GM19397 (cell line): ENCODE results near the gene ASAP3.

Experiments
- ATAC-seq: cut with Tn5 transposase; IDR thresholded peaks from one replicate; pipeline ENCODE4 v1.9.1; 2021; ENCODE audit warnings: mild to moderate bottlenecking, moderate library complexity; ENCODE audit not compliant: unreplicated experiment

Gene ASAP3

GRCh38 chr1:23478896-23479665 lies 4.9 kb downstream of the ASAP3 start:
- no peak for ATAC-seq

GRCh38 chr1:23477359-23478144 lies 6.4 kb downstream of the ASAP3 start:
- ATAC-seq: no peak

GRCh38 chr1:23475641-23476040 lies 8.3 kb downstream of the ASAP3 start:
- no peak for ATAC-seq

GRCh38 chr1:23475134-23475628 lies 8.8 kb downstream of the ASAP3 start:
- no peak for ATAC-seq

- ATAC-seq: no peak
These were observed 10.8 kb downstream of the ASAP3 start for GRCh38 chr1:23473037-23473800.

GRCh38 chr1:23472351-23473036 lies 11.5 kb downstream of the ASAP3 start:
- no peak for ATAC-seq

- ATAC-seq: no peak
These were observed 12.4 kb downstream of the ASAP3 start for GRCh38 chr1:23471473-23472075.

GRCh38 chr1:23470282-23471070 lies 13.5 kb downstream of the ASAP3 start:
- no peak for ATAC-seq

GRCh38 chr1:23469372-23469982 lies 14.5 kb downstream of the ASAP3 start:
- ATAC-seq: no peak

- no peak for ATAC-seq
These were observed 17.5 kb downstream of the ASAP3 start for GRCh38 chr1:23466423-23466989.

- ATAC-seq: no peak
These were observed 20.7 kb downstream of the ASAP3 start for GRCh38 chr1:23463286-23463685.

GRCh38 chr1:23462766-23463165 lies 21.2 kb downstream of the ASAP3 start:
- ATAC-seq: no peak

- ATAC-seq: no peak
These were observed 22.9 kb downstream of the ASAP3 start for GRCh38 chr1:23461050-23461449.

- no peak for ATAC-seq
These were observed 23.5 kb downstream of the ASAP3 start for GRCh38 chr1:23460519-23460918.

GRCh38 chr1:23459338-23459757 lies 24.6 kb downstream of the ASAP3 start:
- no peak for ATAC-seq

- no peak for ATAC-seq
These were observed 27.8 kb downstream of the ASAP3 start for GRCh38 chr1:23456226-23456625.

GRCh38 chr1:23453455-23454000 lies 30.5 kb downstream of the ASAP3 start:
- ATAC-seq: no peak

GRCh38 chr1:23452011-23452411 lies 32.0 kb downstream of the ASAP3 start:
- no peak for ATAC-seq
